GM21381 (cell line): Measurements from ENCODE around the gene GGCT.
"Not testable (repeated sequence)": the region's sequence is repeated elsewhere in the genome, so short reads cannot be mapped to it uniquely, and the experiment has no call there.

Experiments
- ATAC-seq: cut with Tn5 transposase; IDR thresholded peaks from one replicate; pipeline ENCODE4 v1.9.1; 2021; ENCODE audit warnings: mild to moderate bottlenecking, moderate library complexity; ENCODE audit not compliant: unreplicated experiment

GGCT gene

GRCh38 chr7:30519122-30519521, 14.5 kb upstream of the GGCT start:
- ATAC-seq: no peak

GRCh38 chr7:30515761-30516160, 11.1 kb upstream of the GGCT start:
- no peak for ATAC-seq

GRCh38 chr7:30514776-30515175, 10.1 kb upstream of the GGCT start:
- no peak for ATAC-seq

GRCh38 chr7:30514177-30514576, 9.5 kb upstream of the GGCT start:
- no peak for ATAC-seq

- no peak for ATAC-seq
These were observed 9.1 kb upstream of the GGCT start for GRCh38 chr7:30513762-30514161.

- no peak for ATAC-seq
These were observed 7.5 kb upstream of the GGCT start for GRCh38 chr7:30511973-30512662.

- no peak for ATAC-seq
These were observed 6.9 kb upstream of the GGCT start for GRCh38 chr7:30511494-30511893.

GRCh38 chr7:30510124-30511075, 5.8 kb upstream of the GGCT start:
- peak; percentile 54 for ATAC-seq

- ATAC-seq: not testable (repeated sequence)
These were observed 4.7 kb upstream of the GGCT start for GRCh38 chr7:30509171-30509857.

- not testable (repeated sequence) for ATAC-seq
These were observed 2.8 kb upstream of the GGCT start for GRCh38 chr7:30507346-30507900.

GRCh38 chr7:30505174-30505697, 607 bp upstream of the GGCT start:
- no peak for ATAC-seq

- no peak for ATAC-seq
These were observed 1.1 kb downstream of the GGCT start for GRCh38 chr7:30503274-30504212.

GRCh38 chr7:30502470-30503251, 2.0 kb downstream of the GGCT start:
- ATAC-seq: no peak

GRCh38 chr7:30501264-30501663, 3.4 kb downstream of the GGCT start:
- no peak for ATAC-seq

- no peak for ATAC-seq
These were observed 11.4 kb downstream of the GGCT start for GRCh38 chr7:30493228-30493627.

- no peak for ATAC-seq
These were observed 13.2 kb downstream of the GGCT start for GRCh38 chr7:30491417-30491816.

- no peak for ATAC-seq
These were observed 17.3 kb downstream of the GGCT start for GRCh38 chr7:30487371-30487770.

GRCh38 chr7:30485667-30486066, 19.0 kb downstream of the GGCT start:
- ATAC-seq: no peak

GRCh38 chr7:30481416-30481815, 23.2 kb downstream of the GGCT start:
- not testable (repeated sequence) for ATAC-seq
